GM10266 (cell line): ENCODE results near the gene FZR1.
"Not testable (repeated sequence)": the region's sequence is repeated elsewhere in the genome, so short reads cannot be mapped to it uniquely, and the experiment has no call there.

ENCODE experiments used
- DNase-seq: peaks from one replicate; pipeline ENCODE4 v3.0.0; 2012; ENCODE audit errors: extremely low spot score
- TF ChIP-seq, protein P1 (sequence below): IDR thresholded peaks from 2 replicates; pipeline ENCODE4 v1.5.1; 2012; ENCODE audit warnings: mild to moderate bottlenecking, low read depth; ENCODE audit not compliant: control insufficient read depth, insufficient read depth; ENCODE audit errors: missing control alignments

The FZR1 gene

DNA sequence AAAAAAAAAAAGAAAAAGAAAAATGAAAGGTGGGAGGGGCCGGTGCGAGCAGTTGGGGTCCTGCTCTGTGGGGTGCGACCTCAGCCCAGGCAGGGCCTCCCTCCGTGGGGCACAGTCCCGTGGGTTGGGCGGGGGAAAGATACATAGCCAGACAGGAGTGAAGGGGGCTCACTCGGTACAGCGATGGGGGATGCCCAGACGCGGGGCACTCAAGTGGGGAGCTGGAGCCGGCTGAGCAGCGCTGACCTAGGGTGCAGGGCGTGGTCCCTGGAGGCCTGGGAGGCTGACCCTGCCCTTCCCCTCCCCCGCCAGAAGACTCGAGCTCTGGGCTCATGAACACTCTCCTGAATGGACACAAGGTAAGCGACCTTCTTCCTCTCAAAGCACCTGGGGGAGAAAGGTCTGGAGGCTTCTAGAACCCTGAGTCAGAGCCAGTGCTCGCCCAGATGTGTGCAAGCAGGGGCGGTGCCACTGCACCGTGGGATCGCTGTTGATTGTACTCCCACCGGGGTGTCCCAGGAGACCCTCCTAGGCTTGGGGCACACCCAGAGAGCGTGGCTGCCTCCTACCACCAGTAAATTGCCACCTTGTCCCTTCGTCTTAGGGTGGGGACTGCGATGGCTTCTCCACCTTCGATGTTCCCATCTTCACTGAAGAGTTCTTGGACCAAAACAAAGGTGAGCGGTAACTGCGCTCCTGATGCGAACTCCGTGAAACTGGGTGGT lies 70.0 kb downstream of the FZR1 start:
- no peak for DNase-seq
- TF ChIP-seq, protein P1, sequence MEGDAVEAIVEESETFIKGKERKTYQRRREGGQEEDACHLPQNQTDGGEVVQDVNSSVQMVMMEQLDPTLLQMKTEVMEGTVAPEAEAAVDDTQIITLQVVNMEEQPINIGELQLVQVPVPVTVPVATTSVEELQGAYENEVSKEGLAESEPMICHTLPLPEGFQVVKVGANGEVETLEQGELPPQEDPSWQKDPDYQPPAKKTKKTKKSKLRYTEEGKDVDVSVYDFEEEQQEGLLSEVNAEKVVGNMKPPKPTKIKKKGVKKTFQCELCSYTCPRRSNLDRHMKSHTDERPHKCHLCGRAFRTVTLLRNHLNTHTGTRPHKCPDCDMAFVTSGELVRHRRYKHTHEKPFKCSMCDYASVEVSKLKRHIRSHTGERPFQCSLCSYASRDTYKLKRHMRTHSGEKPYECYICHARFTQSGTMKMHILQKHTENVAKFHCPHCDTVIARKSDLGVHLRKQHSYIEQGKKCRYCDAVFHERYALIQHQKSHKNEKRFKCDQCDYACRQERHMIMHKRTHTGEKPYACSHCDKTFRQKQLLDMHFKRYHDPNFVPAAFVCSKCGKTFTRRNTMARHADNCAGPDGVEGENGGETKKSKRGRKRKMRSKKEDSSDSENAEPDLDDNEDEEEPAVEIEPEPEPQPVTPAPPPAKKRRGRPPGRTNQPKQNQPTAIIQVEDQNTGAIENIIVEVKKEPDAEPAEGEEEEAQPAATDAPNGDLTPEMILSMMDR = no peak

DNA sequence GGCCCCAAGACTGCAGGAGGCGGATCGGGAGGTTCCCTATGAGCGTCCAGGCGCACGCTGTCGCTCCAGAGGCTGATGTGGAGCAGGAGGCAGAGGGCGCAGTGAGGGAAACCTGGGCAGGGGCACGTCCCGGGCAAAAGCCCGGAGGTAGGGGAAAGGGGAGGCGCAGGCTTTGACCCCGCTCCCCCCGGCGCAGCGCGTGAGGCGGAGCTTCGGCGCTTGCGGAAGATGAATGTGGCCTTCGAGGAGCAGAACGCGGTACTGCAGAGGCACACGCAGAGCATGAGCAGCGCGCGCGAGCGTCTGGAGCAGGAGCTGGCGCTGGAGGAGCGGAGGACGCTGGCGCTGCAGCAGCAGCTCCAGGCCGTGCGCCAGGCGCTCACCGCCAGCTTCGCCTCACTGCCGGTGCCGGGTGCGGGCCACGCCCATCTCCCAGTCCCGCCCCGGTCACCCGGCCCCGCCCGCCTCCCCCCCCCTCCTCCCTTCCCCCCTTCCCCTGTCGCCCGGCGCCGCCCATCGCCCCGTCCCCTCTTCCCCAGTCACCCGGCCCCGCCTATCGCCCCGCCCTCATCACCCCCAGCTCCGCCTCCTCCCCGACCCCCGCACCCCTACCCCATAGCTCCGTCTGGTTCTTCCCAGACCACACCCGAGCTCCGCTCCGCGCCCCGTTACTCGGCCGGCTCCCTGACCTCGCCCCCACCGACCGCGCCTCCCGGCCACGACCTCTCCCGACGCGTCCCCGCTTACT lies 70.8 kb downstream of the FZR1 start:
- DNase-seq = no peak
- TF ChIP-seq, protein P1 = no peak

- no peak for DNase-seq
- TF ChIP-seq, protein P1 = no peak
Measured at GRCh38 chr19:3577723-3578344, 71.7 kb downstream of the FZR1 start.

DNA sequence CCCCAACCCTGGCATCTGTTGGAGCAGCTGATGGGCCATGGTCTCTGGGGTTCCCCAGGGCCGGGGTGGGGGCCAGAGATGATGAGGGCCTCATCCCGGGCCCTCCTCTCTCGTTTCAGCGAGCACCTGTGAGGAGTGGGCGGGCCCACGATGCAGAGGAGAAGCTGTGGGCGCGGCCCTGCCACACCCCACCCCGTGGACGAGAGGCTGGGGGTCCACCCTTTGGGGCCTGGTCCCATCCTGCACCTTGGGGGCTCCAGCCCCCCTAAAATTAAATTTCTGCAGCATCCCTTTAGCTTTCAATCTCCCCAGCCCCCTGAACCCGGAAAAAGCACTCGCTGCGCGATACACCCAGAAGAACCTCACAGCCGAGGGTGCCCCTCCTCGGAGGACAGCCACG lies 72.3 kb downstream of the FZR1 start:
- TF ChIP-seq, protein P1 = no peak
- no peak for DNase-seq

- DNase-seq = no peak
Measured at GRCh38 chr19:3580156-3580934, 74.2 kb downstream of the FZR1 start.

GRCh38 chr19:3581792-3582191 lies 75.7 kb downstream of the FZR1 start:
- not testable (repeated sequence) for DNase-seq

More at GRCh38 chr19:3580156-3580934, 74.2 kb downstream of the FZR1 start:
- TF ChIP-seq, protein P1 = no peak

DNA sequence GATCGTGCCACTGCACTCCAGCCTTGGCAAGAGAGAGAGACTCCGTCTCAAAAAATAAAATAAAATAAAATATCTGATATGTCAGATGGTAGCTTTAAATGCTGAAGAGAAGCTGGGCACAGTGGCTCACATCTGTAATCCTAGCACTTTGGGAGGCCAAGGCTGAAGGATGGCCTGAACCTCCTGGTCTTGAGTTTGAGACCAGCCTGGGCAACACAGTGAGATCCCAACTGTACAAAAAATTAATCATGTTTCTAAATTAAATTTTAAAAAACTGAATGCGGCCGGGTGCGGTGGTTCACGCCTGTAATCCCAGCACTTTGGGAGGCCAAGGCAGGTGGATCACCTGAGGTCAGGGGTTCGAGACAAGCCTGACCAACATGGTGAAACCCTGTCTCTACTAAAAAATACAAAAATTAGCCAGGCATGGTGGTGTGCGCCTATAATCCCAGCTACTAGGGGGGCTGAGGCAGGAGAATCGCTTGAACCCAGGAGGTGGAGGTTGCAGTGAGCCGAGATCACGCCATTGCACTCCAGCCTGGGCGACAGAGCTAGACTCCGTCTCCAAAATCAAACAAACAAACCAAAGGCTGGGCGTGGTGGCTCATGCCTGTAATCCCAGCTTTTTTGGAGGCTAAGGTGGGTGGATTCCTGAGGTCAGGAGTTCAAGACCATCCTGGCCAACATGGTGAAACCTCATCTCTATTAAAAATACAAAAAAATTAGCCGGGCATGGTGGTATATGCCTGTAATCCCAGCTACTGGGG lies 78.1 kb downstream of the FZR1 start:
- DNase-seq = not testable (repeated sequence)
